Calu3 (cell line): ENCODE data around the gene IL6. TPM values are rescaled to one million over a fixed set of nuclear protein-coding genes. Genes with fewer than 3 reads are reported as not detected.

Experiments used
- BruUV-seq: library from RNA; stranded (reverse); fragments of 400-500 nt; replicated peaks from 2 replicates; lab custom pipeline; 2021; lab: Mats Ljungman, UMichigan
- CTCF ChIA-PET: fragments of 300-600 bp; sonication (Branson Sonifier 250); formaldehyde crosslinking; loops from one replicate; lab custom pipeline; 2022; ENCODE audit warnings: antibody characterized with exemption; lab: Charles Lee
- DNase-seq: peaks from one replicate; pipeline ENCODE4 v3.0.0; 2022
- H3K27ac Mint-ChIP-seq: one replicate; pipeline ENCODE4 v1.8.0; 2022; ENCODE audit warnings: mixed read lengths; ENCODE audit not compliant: unreplicated experiment
- H3K27me3 Mint-ChIP-seq: one replicate; pipeline ENCODE4 v1.8.0; 2022; ENCODE audit warnings: mixed read lengths; ENCODE audit not compliant: unreplicated experiment
- H3K36me3 Mint-ChIP-seq: one replicate; pipeline ENCODE4 v1.8.0; 2022; ENCODE audit warnings: mild to moderate bottlenecking, moderate library complexity, mixed read lengths; ENCODE audit not compliant: insufficient read depth, unreplicated experiment
- H3K4me1 Mint-ChIP-seq: one replicate; pipeline ENCODE4 v1.8.0; 2022; ENCODE audit warnings: mild to moderate bottlenecking, low read depth, mixed read lengths; ENCODE audit not compliant: unreplicated experiment
- H3K4me3 Mint-ChIP-seq: one replicate; pipeline ENCODE4 v1.8.0; 2022; ENCODE audit warnings: mild to moderate bottlenecking, low read depth, moderate library complexity, mixed read lengths; ENCODE audit not compliant: unreplicated experiment
- H3K9me3 Mint-ChIP-seq: one replicate; pipeline ENCODE4 v1.8.0; 2022; ENCODE audit warnings: low read depth, mixed read lengths; ENCODE audit not compliant: unreplicated experiment
- CTCF ChIP-seq: fragments of 200-600 bp; IDR thresholded peaks from one replicate; pipeline ENCODE4 v1.8.0; 2022; ENCODE audit warnings: antibody characterized with exemption; ENCODE audit not compliant: unreplicated experiment
- intact Hi-C: fragments of 100-400 bp; cut with micrococcal nuclease; formaldehyde crosslinking; loops from one replicate; pipeline ENCODE4 v1.10.0; 2022; ENCODE audit not compliant: unreplicated experiment
- total RNA-seq: library from RNA; stranded (reverse); gene quantifications from 2 replicates; pipeline ENCODE4 v1.2.3, GENCODE V29; 2022

The IL6 gene
- total RNA-seq, 1 experiment from 2014 or later: 20.7 TPM

GRCh38 chr7:22743014-22743413 is 16.0 kb downstream of the IL6 start:
- BruUV-seq: no TSS peak
- CTCF ChIA-PET: interaction anchor here (0.6 kb wide), 1 partner anchor 181 kb away, joined by 7 read pairs; no protein-coding TSS in a partner anchor
- Mint-ChIP-seq H3K9me3 (no peaks in the 10 kb centered on the region), H3K27me3 (peaks cover 34% of the 10 kb centered on the region), H3K27ac (no peak overlapping the region), H3K36me3 (no peaks in the 10 kb centered on the region), H3K4me3 (no peak overlapping the region), H3K4me1 (no peaks in the 10 kb centered on the region)
- no peak for TF ChIP-seq CTCF
- no peak for DNase-seq
- intact Hi-C loops: no loop called here

- no peaks in the 10 kb centered on the region for H3K4me1 Mint-ChIP-seq
- CTCF ChIA-PET: interaction anchor here (0.7 kb wide), 1 partner anchor 220 kb away, joined by 5 read pairs; no protein-coding TSS in a partner anchor
- no peak for DNase-seq
- H3K4me3 Mint-ChIP-seq: no peak overlapping the region
- no TSS peak for BruUV-seq
- H3K27me3 Mint-ChIP-seq: peaks cover 43% of the 10 kb centered on the region
- intact Hi-C loops: no loop called here
- H3K27ac Mint-ChIP-seq: no peak overlapping the region
- no peaks in the 10 kb centered on the region for H3K36me3 Mint-ChIP-seq
- TF ChIP-seq CTCF: no peak
- H3K9me3 Mint-ChIP-seq: peaks cover 6% of the 10 kb centered on the region
Observed at GRCh38 chr7:22751341-22751740, 24.3 kb downstream of the IL6 start.

GRCh38 chr7:22757338-22757994 is 30.5 kb downstream of the IL6 start:
- no TSS peak for BruUV-seq
- CTCF ChIA-PET: interaction anchor here (0.8 to 2.2 kb wide), 2 partner anchors 24 to 29 kb away, joined by 3 to 8 read pairs; no protein-coding TSS in a partner anchor
- intact Hi-C loops: no loop called here
- Mint-ChIP-seq H3K36me3 (no peaks in the 10 kb centered on the region), H3K9me3 (peaks cover 8% of the 10 kb centered on the region), H3K4me3 (no peak overlapping the region), H3K4me1 (no peaks in the 10 kb centered on the region), H3K27ac (no peak overlapping the region), H3K27me3 (peaks cover 67% of the 10 kb centered on the region)
- no peak for TF ChIP-seq CTCF
- DNase-seq: no peak

GRCh38 chr7:22758576-22758975 is 31.6 kb downstream of the IL6 start:
- no peaks in the 10 kb centered on the region for H3K36me3 Mint-ChIP-seq
- CTCF ChIA-PET: interaction anchor here (2.2 kb wide), 1 partner anchor 23 kb away, joined by 8 read pairs; no protein-coding TSS in a partner anchor
- no peak overlapping the region for H3K4me3 Mint-ChIP-seq
- intact Hi-C loops: no loop called here
- DNase-seq: no peak
- no peak for TF ChIP-seq CTCF
- no peak overlapping the region for H3K27ac Mint-ChIP-seq
- BruUV-seq: no TSS peak
- peaks cover 8% of the 10 kb centered on the region for H3K9me3 Mint-ChIP-seq
- peaks cover 58% of the 10 kb centered on the region for H3K27me3 Mint-ChIP-seq
- no peaks in the 10 kb centered on the region for H3K4me1 Mint-ChIP-seq
